Common myeloid progenitor, CD34-positive (primary cell): ENCODE measurements around the gene ARL2BP.
"Not testable (repeated sequence)": the region's sequence is repeated elsewhere in the genome, so short reads cannot be mapped to it uniquely, and the experiment has no call there.

Source experiments
- CTCF ChIA-PET: fragments of 350-600 bp; sonication (Branson Sonifier 250); formaldehyde crosslinking; loops from one replicate; lab custom pipeline; 2021; ENCODE audit warnings: antibody characterized with exemption; lab: Charles Lee
- POLR2A ChIA-PET: fragments of 350-600 bp; sonication (Branson Sonifier 250); formaldehyde crosslinking; loops from one replicate; lab custom pipeline; 2021; ENCODE audit warnings: antibody characterized with exemption; lab: Charles Lee
- DNase-seq, 3 donors: peaks; one replicate each; pipeline versions ENCODE4 v3.0.0 to v3.0.0-alpha.2; 2013
- H3K27ac ChIP-seq, 2 experiments: 1 replicate in 1 of 2; 2 replicates in 1 of 2; pipeline ENCODE4 v1.7.0; 2013; ENCODE audit warnings: inconsistent platforms in 2 of 2, low read length in 2 of 2, mild to moderate bottlenecking in 2 of 2, low read depth in 1 of 2, moderate library complexity in 1 of 2; ENCODE audit not compliant: severe bottlenecking in 2 of 2, insufficient read depth in 1 of 2, poor library complexity in 1 of 2
- H3K27me3 ChIP-seq, 5 experiments: replicated peaks in 2 of 5; 1 replicate in 3 of 5; 2 replicates in 2 of 5; pipeline versions ENCODE4 v1.6.1 to v1.7.0; 2013; ENCODE audit warnings: low read length in 4 of 5, mild to moderate bottlenecking in 2 of 5, moderate library complexity in 2 of 5, inconsistent platforms in 1 of 5; ENCODE audit not compliant: insufficient read depth in 5 of 5, control insufficient read depth in 4 of 5
- H3K36me3 ChIP-seq, 4 experiments: 1 replicate in 2 of 4; 2 replicates in 2 of 4; pipeline versions ENCODE4 v1.6.1 to v1.7.0; 2013; ENCODE audit warnings: low read length in 3 of 4, control low read depth in 1 of 4, mild to moderate bottlenecking in 1 of 4; ENCODE audit not compliant: control insufficient read depth in 4 of 4, insufficient read depth in 4 of 4
- H3K4me1 ChIP-seq, 4 experiments: 1 replicate in 3 of 4; 2 replicates in 1 of 4; pipeline versions ENCODE4 v1.6.1 to v1.7.1; 2013; ENCODE audit warnings: low read length in 3 of 4, mild to moderate bottlenecking in 3 of 4, control low read depth in 1 of 4, inconsistent platforms in 1 of 4, moderate library complexity in 1 of 4; ENCODE audit not compliant: control insufficient read depth in 4 of 4, insufficient read depth in 4 of 4; ENCODE audit errors: control extremely low read depth in 1 of 4
- H3K4me3 ChIP-seq, 7 experiments: 1 replicate in 4 of 7; 2 replicates in 3 of 7; pipeline versions ENCODE4 v1.5.1 to v1.7.0; 2013; ENCODE audit warnings: mild to moderate bottlenecking in 7 of 7, low read length in 6 of 7, moderate library complexity in 6 of 7, inconsistent platforms in 2 of 7, low read depth in 2 of 7, control low read depth in 1 of 7; ENCODE audit not compliant: insufficient read depth in 4 of 7, control insufficient read depth in 1 of 7; ENCODE audit errors: extremely low read depth in 1 of 7
- H3K9me3 ChIP-seq, 5 experiments: 1 replicate in 4 of 5; 2 replicates in 1 of 5; pipeline versions ENCODE4 v1.6.1 to v1.7.1; 2013; ENCODE audit warnings: low read length in 4 of 5, mild to moderate bottlenecking in 2 of 5, inconsistent platforms in 1 of 5, low read depth in 1 of 5, moderate library complexity in 1 of 5; ENCODE audit not compliant: control insufficient read depth in 4 of 5, insufficient read depth in 2 of 5; ENCODE audit errors: control extremely low read depth in 1 of 5
- WGBS: methylation state at CpG from one replicate; pipeline ENCODE4 v1.1.5; 2013; ENCODE audit not compliant: insufficient coverage; 5-methylcytosine and 5-hydroxymethylcytosine counted together

ARL2BP gene

DNA sequence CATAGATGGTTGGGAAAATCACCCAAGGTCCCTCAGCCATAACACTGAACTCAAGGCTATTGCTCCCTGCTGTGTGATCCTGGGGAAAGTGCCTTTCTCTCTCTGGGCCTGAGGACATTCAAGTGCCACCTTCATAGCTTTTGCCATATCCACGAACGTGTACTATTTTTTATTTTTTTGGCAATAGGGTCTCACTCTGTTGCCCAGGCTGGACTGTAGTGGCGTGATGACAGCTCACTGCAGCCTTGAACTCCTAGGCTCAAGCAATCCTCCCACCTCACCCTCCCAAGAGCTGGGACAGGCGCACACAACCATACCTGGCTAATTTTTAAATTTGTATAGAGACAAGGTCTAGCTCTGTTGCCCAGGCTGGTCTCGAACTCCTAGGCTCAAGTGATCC lies 28.8 kb downstream of the ARL2BP start:
- no peaks in the 10 kb centered on the region for H3K9me3 ChIP-seq
- H3K36me3 ChIP-seq = no peaks in the 10 kb centered on the region
- H3K4me3 ChIP-seq = no peak overlapping the region
- CTCF ChIA-PET = no interaction called here
- peaks cover 0 to 1% (median 0%) of the 10 kb centered on the region in 5 experiments for H3K27me3 ChIP-seq
- peaks cover 3 to 11% (median 8%) of the 10 kb centered on the region in 4 experiments for H3K4me1 ChIP-seq
- no peak for DNase-seq
- POLR2A ChIA-PET = no interaction called here
- WGBS = 96% methylated on average over 5 of the region's 5 CpGs
- H3K27ac ChIP-seq = no peak overlapping the region

DNA sequence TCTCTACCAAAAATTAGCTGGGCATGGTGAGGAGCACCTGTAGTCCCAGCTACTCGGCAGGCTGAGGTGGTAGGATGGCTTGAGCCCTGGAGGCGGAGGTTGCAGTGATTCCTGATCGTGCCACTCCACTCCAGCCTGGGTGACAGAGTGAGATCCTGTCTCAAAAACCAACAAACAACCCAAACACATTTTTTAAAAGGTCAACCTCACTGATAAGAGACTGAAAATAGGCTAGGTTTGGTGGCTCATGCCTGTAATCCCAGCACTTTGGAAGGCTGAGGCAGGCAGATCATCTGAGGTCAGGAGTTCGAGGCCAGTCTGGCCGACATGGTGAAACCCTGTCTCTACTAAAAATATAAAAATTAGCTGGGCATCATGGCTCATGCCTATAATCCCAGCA lies 30.9 kb downstream of the ARL2BP start:
- not testable (repeated sequence) for H3K36me3 ChIP-seq, H3K4me3 ChIP-seq, H3K9me3 ChIP-seq, H3K27me3 ChIP-seq, DNase-seq, H3K27ac ChIP-seq
- H3K4me1 ChIP-seq = peaks cover 3 to 11% (median 8%) of the 10 kb centered on the region in 4 experiments
- 90% methylated on average over 5 of the region's 5 CpGs for WGBS
- POLR2A ChIA-PET = interaction anchor here (0.6 kb wide), 1 partner anchor 9 kb away, joined by 5 read pairs; no protein-coding TSS in a partner anchor
- CTCF ChIA-PET = interaction anchor here (1.3 kb wide), 1 partner anchor 30 kb away, joined by 4 read pairs; the partner anchor contains the start of gene ARL2BP

DNA sequence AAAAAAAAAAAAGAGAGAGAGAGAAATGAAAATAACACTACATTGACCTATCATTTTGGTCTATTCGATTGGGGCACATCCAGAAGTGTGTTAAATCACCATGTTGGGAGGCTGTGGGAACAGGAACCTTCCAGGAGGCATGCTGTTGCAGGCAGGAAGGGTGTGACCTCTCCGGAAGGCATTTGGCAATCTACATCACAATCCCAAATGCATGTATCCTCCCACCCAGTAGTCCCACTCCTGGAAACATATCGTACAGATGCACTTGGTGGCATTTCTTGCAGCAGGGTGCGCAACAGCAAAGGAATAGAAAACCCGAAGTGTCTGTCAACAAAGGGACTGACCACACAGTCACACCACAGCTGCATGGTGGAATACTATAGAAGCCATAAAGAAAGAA lies 31.5 kb downstream of the ARL2BP start:
- H3K27me3 ChIP-seq = peaks cover 0 to 13% (median 2%) of the 10 kb centered on the region in 5 experiments
- 22% methylated on average over 1 of the region's 5 CpGs for WGBS
- H3K4me1 ChIP-seq = peaks cover 3 to 11% (median 8%) of the 10 kb centered on the region in 4 experiments
- no peaks in the 10 kb centered on the region for H3K9me3 ChIP-seq
- CTCF ChIA-PET = interaction anchor here (1.3 kb wide), 1 partner anchor 31 kb away, joined by 4 read pairs; the partner anchor contains the start of gene ARL2BP
- H3K36me3 ChIP-seq = no peaks in the 10 kb centered on the region
- no peak for DNase-seq
- no peak overlapping the region for H3K4me3 ChIP-seq
- POLR2A ChIA-PET = no interaction called here
- no peak overlapping the region for H3K27ac ChIP-seq

DNA sequence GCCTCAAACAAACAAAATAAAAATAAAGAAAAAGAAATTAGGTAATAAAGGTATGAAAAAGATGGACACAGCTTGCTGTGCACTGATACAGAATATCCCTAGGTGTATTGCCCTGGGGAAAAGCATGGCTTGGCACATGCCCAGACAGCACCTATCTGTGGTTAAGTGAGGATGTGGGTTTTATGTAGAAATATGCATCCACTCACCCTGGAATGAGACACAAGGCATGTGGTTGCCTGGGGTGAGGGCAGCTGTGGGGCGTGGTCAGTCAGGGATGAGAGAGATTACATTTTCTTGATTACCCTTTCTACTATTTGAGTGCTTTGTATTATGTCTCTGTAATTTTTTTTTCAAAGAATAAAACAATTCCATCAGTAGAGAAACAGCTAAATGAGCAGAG lies 32.5 kb downstream of the ARL2BP start:
- peak; percentile 35 to 79 (median 75) for DNase-seq
- H3K4me1 ChIP-seq = peaks cover 3 to 11% (median 8%) of the 10 kb centered on the region in 4 experiments
- H3K27ac ChIP-seq = no peak overlapping the region
- H3K9me3 ChIP-seq = no peaks in the 10 kb centered on the region
- WGBS = no CpG with 5 or more reads among the region's 1 CpG
- peaks cover 0 to 13% (median 5%) of the 10 kb centered on the region in 5 experiments for H3K27me3 ChIP-seq
- H3K4me3 ChIP-seq = no peak overlapping the region
- H3K36me3 ChIP-seq = no peaks in the 10 kb centered on the region
- CTCF ChIA-PET = interaction anchor here (1.5 kb wide), 1 partner anchor 20 kb away, joined by 5 read pairs; no protein-coding TSS in a partner anchor
- POLR2A ChIA-PET = interaction anchor here (0.9 kb wide), 1 partner anchor 22 kb away, joined by 5 read pairs; no protein-coding TSS in a partner anchor

DNA sequence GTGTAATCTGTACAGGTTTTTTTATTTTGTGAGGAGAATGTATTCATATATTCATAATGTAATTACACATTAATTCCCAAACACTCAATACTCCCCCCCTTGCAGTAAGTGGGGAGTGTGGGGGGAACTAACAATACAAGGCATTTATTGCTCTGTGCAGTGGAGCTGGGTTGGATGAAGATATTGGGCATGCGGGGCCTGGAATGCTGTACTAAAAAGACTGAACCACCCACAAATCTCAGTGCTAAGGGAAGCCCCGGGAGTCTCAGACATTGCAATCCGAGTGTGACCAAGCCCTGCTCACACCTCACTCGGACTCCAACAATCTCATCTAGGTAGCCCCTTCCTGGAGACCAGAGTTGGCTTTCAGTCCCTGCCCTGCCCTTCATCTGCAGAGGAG lies 33.4 kb downstream of the ARL2BP start:
- WGBS = 85% methylated on average over 3 of the region's 4 CpGs
- H3K36me3 ChIP-seq = no peaks in the 10 kb centered on the region
- POLR2A ChIA-PET = interaction anchor here (0.7 kb wide), 1 partner anchor 88 kb away, joined by 3 read pairs; no protein-coding TSS in a partner anchor
- peaks cover 0 to 18% (median 14%) of the 10 kb centered on the region in 5 experiments for H3K27me3 ChIP-seq
- H3K4me1 ChIP-seq = peaks cover 3 to 11% (median 8%) of the 10 kb centered on the region in 4 experiments
- H3K9me3 ChIP-seq = no peaks in the 10 kb centered on the region
- no peak for DNase-seq
- CTCF ChIA-PET = interaction anchor here (1.0 to 1.7 kb wide), 3 partner anchors 18 to 23 kb away, joined by 3 to 5 read pairs (median 3); no protein-coding TSS in a partner anchor
- no peak overlapping the region for H3K4me3 ChIP-seq
- no peak overlapping the region for H3K27ac ChIP-seq

DNA sequence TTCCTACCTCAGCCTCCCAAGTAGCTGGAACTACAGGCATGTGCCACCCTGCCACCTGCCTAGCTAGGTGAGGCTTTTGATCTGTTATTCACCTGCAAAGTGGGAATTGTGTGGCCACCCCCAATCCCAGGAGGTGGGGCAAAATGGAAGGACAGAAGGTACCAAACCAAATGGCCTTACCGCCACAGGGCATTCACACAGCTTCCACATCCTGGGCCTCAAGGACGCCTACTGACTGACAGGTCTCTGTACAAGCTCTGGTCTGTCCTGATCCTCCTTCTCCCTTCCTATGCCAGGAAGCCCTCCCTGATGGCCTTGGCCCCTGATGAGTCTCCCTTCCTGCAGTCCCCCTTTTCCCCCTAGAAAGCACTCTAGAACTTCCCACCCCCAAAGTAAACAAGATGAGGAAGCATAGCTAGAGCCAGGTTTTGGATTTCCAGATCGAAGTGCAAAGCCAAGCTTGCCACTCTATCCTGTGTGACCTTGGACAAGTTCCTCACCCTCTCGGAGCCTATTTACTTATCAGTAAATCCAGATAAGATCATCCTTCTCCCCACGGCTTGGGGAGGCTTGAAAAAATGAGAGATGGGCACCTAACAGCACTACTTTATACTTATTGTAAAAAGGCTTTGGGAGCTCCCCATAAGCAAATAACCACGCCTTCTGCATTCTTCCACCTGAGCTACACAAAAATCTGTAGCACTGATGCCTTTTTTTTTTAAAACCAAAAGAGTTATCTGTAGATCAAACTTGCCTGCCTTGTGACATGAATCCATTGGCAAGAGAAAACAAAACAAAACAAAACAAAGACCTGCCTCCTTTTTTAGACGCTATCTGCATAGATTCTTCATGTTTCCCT lies 35.0 kb downstream of the ARL2BP start:
- H3K4me3 ChIP-seq = no peak overlapping the region
- peaks cover 0 to 30% (median 24%) of the 10 kb centered on the region in 5 experiments for H3K27me3 ChIP-seq
- no peaks in the 10 kb centered on the region for H3K9me3 ChIP-seq
- POLR2A ChIA-PET = no interaction called here
- peaks cover 5 to 22% (median 17%) of the 10 kb centered on the region in 4 experiments for H3K4me1 ChIP-seq
- WGBS = 93% methylated on average over 5 of the region's 7 CpGs
- DNase-seq = no peak
- H3K36me3 ChIP-seq = no peaks in the 10 kb centered on the region
- CTCF ChIA-PET = interaction anchor here (0.6 to 1.7 kb wide), 3 partner anchors 8 to 60 kb away, joined by 3 to 4 read pairs (median 3); no protein-coding TSS in a partner anchor
- no peak overlapping the region for H3K27ac ChIP-seq
